SK-N-SH treated with all-trans-retinoic acid at 6 μM for 48 hours (cell line): ENCODE measurements around the gene ELP4.

Experiments used
- ATAC-seq: fragments of 200-7000 bp; cut with Tn5 transposase; 3 replicates; pipeline ENCODE4 v1.9.1; 2020; ENCODE audit warnings: mild to moderate bottlenecking, moderate library complexity
- ARNTL ChIP-seq: fragments of 450-650 bp; formaldehyde crosslinking; IDR thresholded peaks from 2 replicates; pipeline ENCODE4 v1.5.0; 2020; ENCODE audit warnings: low read depth, mild to moderate bottlenecking, moderate library complexity, borderline replicate concordance
- BACH2 ChIP-seq: fragments of 250-450 bp; sonication (Bioruptor Pico); IDR thresholded peaks from 2 replicates; pipeline ENCODE4 v1.9.0; 2021; ENCODE audit warnings: mild to moderate bottlenecking, borderline replicate concordance
- CSDC2 ChIP-seq: fragments of 250-450 bp; sonication (Bioruptor Pico); IDR thresholded peaks from 2 replicates; pipeline ENCODE4 v1.5.0; 2020; ENCODE audit warnings: mild to moderate bottlenecking, moderate library complexity
- CSRNP3 ChIP-seq: fragments of 250-450 bp; sonication (Bioruptor Pico); IDR thresholded peaks from 2 replicates; pipeline ENCODE4 v1.5.1; 2021; ENCODE audit warnings: mild to moderate bottlenecking, moderate library complexity
- ESRRG ChIP-seq: fragments of 250-450 bp; sonication (Bioruptor Pico); IDR thresholded peaks from 2 replicates; pipeline ENCODE4 v1.6.1; 2021; ENCODE audit warnings: mild to moderate bottlenecking
- GLIS3 ChIP-seq: fragments of 250-450 bp; sonication (Bioruptor Pico); IDR thresholded peaks from 2 replicates; pipeline ENCODE4 v1.5.0; 2020; ENCODE audit warnings: mild to moderate bottlenecking, moderate library complexity
- ISL1 ChIP-seq: fragments of 250-450 bp; sonication (Bioruptor Pico); IDR thresholded peaks from 2 replicates; pipeline ENCODE4 v2.1.2; 2022; ENCODE audit warnings: mild to moderate bottlenecking, moderate library complexity
- OSR1 ChIP-seq: fragments of 250-450 bp; sonication (Bioruptor Pico); IDR thresholded peaks from 2 replicates; pipeline ENCODE4 v1.8.0; 2022; ENCODE audit warnings: moderate library complexity, mild to moderate bottlenecking, inconsistent platforms
- PPARA ChIP-seq: fragments of 250-450 bp; sonication (Bioruptor Pico); IDR thresholded peaks from 2 replicates; pipeline ENCODE4 v1.5.0; 2020; ENCODE audit warnings: mild to moderate bottlenecking, borderline replicate concordance
- RARB ChIP-seq: fragments of 250-450 bp; sonication (Bioruptor Pico); IDR thresholded peaks from 2 replicates; pipeline ENCODE4 v1.8.0; 2021; ENCODE audit warnings: mild to moderate bottlenecking, moderate library complexity
- SNAI2 ChIP-seq: fragments of 250-450 bp; sonication (Bioruptor Pico); IDR thresholded peaks from 2 replicates; pipeline ENCODE4 v1.5.0; 2020; ENCODE audit warnings: mild to moderate bottlenecking, moderate library complexity
- TCF4 ChIP-seq: fragments of 250-450 bp; sonication (Bioruptor Pico); IDR thresholded peaks from 2 replicates; pipeline ENCODE4 v1.8.0; 2021; ENCODE audit warnings: mild to moderate bottlenecking, moderate library complexity, borderline replicate concordance
- TOX ChIP-seq: fragments of 250-450 bp; sonication (Bioruptor Pico); IDR thresholded peaks from 2 replicates; pipeline ENCODE4 v1.8.0; 2021; ENCODE audit warnings: mild to moderate bottlenecking, moderate library complexity, borderline replicate concordance
- ZC3H10 ChIP-seq: fragments of 250-450 bp; sonication (Bioruptor Pico); IDR thresholded peaks from 2 replicates; pipeline ENCODE4 v1.5.1; 2021; ENCODE audit warnings: mild to moderate bottlenecking, moderate library complexity
- ZFP3 ChIP-seq: fragments of 250-450 bp; sonication (Bioruptor Pico); IDR thresholded peaks from 2 replicates; pipeline ENCODE4 v1.5.0; 2020; ENCODE audit warnings: mild to moderate bottlenecking, moderate library complexity
- ZFP30 ChIP-seq: fragments of 450-650 bp; formaldehyde crosslinking; IDR thresholded peaks from 2 replicates; pipeline ENCODE4 v1.5.0; 2022; ENCODE audit warnings: mild to moderate bottlenecking, moderate library complexity
- ZNF70 ChIP-seq: fragments of 450-650 bp; formaldehyde crosslinking; IDR thresholded peaks from 2 replicates; pipeline ENCODE4 v1.5.0; 2020; ENCODE audit warnings: mild to moderate bottlenecking, moderate library complexity
- ZNF8 ChIP-seq: fragments of 450-650 bp; formaldehyde crosslinking; IDR thresholded peaks from 2 replicates; pipeline ENCODE4 v1.5.0; 2020; ENCODE audit warnings: mild to moderate bottlenecking, moderate library complexity
- TF ChIP-seq, protein P1 (sequence below): fragments of 250-450 bp; sonication (Bioruptor Pico); IDR thresholded peaks from 2 replicates; pipeline ENCODE4 v1.8.0; 2021; ENCODE audit warnings: low read depth, mild to moderate bottlenecking, moderate library complexity, borderline replicate concordance
- TF ChIP-seq, protein P2 (sequence below): fragments of 250-450 bp; sonication (Bioruptor Pico); IDR thresholded peaks from 2 replicates; pipeline ENCODE4 v1.5.0; 2020; ENCODE audit warnings: mild to moderate bottlenecking, moderate library complexity
- TF ChIP-seq, protein P3 (sequence below): fragments of 250-450 bp; sonication (Bioruptor Pico); IDR thresholded peaks from 2 replicates; pipeline ENCODE4 v1.5.1; 2020; ENCODE audit warnings: low read depth, mild to moderate bottlenecking, moderate library complexity

The ELP4 gene

DNA sequence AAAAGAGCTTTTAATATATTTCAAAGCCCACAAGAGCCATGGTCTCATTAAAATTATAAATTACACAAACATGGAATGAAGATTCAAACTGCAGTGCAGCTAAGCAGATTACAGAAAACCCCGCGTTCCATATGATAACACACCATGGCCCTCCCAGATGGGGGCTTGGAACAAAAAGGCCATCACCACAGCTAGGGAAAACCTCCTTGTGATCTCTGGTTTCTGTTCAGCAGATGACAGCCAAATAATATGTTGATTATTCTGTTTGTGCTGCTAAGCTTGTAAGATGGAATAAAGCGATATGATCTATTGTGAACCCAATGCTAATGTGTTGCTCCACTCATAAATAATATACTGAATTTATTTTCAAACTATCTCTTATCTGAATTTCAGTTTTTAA is 28.6 kb upstream of the ELP4 start:
- TF ChIP-seq ZC3H10 (CRISPR knock-in tag) (no peak), TCF4 (CRISPR knock-in tag) (peak; percentile 73), CSDC2 (CRISPR knock-in tag) (no peak), BACH2 (CRISPR knock-in tag) (no peak)
- TF ChIP-seq, protein P1, sequence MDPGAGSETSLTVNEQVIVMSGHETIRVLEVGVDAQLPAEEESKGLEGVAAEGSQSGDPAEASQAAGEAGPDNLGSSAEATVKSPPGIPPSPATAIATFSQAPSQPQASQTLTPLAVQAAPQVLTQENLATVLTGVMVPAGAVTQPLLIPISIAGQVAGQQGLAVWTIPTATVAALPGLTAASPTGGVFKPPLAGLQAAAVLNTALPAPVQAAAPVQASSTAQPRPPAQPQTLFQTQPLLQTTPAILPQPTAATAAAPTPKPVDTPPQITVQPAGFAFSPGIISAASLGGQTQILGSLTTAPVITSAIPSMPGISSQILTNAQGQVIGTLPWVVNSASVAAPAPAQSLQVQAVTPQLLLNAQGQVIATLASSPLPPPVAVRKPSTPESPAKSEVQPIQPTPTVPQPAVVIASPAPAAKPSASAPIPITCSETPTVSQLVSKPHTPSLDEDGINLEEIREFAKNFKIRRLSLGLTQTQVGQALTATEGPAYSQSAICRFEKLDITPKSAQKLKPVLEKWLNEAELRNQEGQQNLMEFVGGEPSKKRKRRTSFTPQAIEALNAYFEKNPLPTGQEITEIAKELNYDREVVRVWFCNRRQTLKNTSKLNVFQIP (CRISPR knock-in tag), result no peak
- TF ChIP-seq, all 23 proteins: peak for 1
- ATAC-seq, result no peak

DNA sequence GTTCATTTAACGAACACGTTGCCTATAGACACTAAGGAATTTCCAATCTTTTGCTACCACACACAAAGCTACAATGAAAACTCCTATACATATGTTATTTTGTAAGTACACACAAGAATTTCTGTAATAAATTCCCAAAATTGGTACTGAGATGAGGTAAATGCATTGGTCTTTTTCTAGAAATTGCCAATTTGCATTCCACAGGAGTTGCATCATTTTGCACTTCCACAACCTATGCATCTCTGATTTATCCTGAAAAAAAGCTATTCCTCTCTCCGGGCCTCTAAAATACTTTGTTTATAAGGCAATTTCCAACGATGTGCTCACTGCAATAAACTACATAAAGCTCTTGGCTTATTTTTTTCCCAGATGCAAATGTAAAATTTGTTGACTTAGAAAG is 25.1 kb upstream of the ELP4 start:
- TF ChIP-seq CSRNP3 (CRISPR knock-in tag) (no peak), RARB (CRISPR knock-in tag) (no peak), ESRRG (CRISPR knock-in tag) (no peak), ZFP3 (CRISPR knock-in tag) (no peak), PPARA (CRISPR knock-in tag) (no peak), CSDC2 (CRISPR knock-in tag) (no peak), GLIS3 (no peak), TOX (no peak), OSR1 (CRISPR knock-in tag) (no peak), ZNF8 (no peak), ZNF70 (CRISPR knock-in tag) (no peak), ZFP30 (CRISPR knock-in tag) (no peak), SNAI2 (CRISPR knock-in tag) (no peak)
- TF ChIP-seq, protein P2, sequence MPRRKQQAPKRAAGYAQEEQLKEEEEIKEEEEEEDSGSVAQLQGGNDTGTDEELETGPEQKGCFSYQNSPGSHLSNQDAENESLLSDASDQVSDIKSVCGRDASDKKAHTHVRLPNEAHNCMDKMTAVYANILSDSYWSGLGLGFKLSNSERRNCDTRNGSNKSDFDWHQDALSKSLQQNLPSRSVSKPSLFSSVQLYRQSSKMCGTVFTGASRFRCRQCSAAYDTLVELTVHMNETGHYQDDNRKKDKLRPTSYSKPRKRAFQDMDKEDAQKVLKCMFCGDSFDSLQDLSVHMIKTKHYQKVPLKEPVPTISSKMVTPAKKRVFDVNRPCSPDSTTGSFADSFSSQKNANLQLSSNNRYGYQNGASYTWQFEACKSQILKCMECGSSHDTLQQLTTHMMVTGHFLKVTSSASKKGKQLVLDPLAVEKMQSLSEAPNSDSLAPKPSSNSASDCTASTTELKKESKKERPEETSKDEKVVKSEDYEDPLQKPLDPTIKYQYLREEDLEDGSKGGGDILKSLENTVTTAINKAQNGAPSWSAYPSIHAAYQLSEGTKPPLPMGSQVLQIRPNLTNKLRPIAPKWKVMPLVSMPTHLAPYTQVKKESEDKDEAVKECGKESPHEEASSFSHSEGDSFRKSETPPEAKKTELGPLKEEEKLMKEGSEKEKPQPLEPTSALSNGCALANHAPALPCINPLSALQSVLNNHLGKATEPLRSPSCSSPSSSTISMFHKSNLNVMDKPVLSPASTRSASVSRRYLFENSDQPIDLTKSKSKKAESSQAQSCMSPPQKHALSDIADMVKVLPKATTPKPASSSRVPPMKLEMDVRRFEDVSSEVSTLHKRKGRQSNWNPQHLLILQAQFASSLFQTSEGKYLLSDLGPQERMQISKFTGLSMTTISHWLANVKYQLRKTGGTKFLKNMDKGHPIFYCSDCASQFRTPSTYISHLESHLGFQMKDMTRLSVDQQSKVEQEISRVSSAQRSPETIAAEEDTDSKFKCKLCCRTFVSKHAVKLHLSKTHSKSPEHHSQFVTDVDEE (CRISPR knock-in tag), result no peak
- TF ChIP-seq, protein P3, sequence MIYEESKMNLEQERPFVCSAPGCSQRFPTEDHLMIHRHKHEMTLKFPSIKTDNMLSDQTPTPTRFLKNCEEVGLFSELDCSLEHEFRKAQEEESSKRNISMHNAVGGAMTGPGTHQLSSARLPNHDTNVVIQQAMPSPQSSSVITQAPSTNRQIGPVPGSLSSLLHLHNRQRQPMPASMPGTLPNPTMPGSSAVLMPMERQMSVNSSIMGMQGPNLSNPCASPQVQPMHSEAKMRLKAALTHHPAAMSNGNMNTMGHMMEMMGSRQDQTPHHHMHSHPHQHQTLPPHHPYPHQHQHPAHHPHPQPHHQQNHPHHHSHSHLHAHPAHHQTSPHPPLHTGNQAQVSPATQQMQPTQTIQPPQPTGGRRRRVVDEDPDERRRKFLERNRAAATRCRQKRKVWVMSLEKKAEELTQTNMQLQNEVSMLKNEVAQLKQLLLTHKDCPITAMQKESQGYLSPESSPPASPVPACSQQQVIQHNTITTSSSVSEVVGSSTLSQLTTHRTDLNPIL (CRISPR knock-in tag), result no peak
- TF ChIP-seq, protein P1 (CRISPR knock-in tag), result no peak
- no peak for ATAC-seq

DNA sequence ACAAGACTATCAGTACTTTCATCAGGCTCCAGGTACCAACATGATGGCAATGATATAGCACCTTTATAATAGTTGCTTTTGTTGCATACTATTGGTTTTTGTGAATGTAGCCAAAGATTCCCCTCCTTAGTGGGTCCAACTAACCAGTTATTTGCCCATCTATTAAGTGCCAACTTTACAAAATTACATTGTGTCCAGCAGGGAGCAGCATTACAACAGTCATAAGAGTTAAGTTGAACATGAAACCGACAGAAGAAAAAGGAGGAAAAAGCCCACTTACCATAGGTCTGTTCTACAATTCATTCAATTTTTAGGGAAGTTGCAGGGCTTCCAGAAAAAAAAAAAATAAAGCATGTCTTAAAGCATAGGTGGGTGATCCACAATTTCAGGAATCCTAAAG is 21.7 kb upstream of the ELP4 start:
- TF ChIP-seq, protein P3 (CRISPR knock-in tag), result no peak
- TF ChIP-seq ZNF70 (CRISPR knock-in tag), result no peak
- no peak for TF ChIP-seq ESRRG (CRISPR knock-in tag)
- no peak for TF ChIP-seq ZFP30 (CRISPR knock-in tag)
- no peak for TF ChIP-seq PPARA (CRISPR knock-in tag)
- TF ChIP-seq CSRNP3 (CRISPR knock-in tag), result no peak
- no peak for TF ChIP-seq SNAI2 (CRISPR knock-in tag)
- TF ChIP-seq BACH2 (CRISPR knock-in tag), result no peak
- no peak for TF ChIP-seq ZC3H10 (CRISPR knock-in tag)
- no peak for TF ChIP-seq CSDC2 (CRISPR knock-in tag)
- TF ChIP-seq ISL1 (CRISPR knock-in tag), result no peak
- TF ChIP-seq TCF4 (CRISPR knock-in tag), result no peak
- no peak for TF ChIP-seq TOX
- TF ChIP-seq ARNTL (CRISPR knock-in tag), result no peak
- TF ChIP-seq GLIS3, result no peak
- peak; percentile 75 for ATAC-seq
